DMS114 treated with DMSO at 0.1 percent for 48 hours (cell line): ENCODE data around the gene ERVMER34-1.

Experiments
- DNase-seq: peaks from one replicate; lab custom pipeline; 2025; ENCODE audit not compliant: unreplicated experiment; lab: John Stamatoyannopoulos, UW

ERVMER34-1 gene, protein sequence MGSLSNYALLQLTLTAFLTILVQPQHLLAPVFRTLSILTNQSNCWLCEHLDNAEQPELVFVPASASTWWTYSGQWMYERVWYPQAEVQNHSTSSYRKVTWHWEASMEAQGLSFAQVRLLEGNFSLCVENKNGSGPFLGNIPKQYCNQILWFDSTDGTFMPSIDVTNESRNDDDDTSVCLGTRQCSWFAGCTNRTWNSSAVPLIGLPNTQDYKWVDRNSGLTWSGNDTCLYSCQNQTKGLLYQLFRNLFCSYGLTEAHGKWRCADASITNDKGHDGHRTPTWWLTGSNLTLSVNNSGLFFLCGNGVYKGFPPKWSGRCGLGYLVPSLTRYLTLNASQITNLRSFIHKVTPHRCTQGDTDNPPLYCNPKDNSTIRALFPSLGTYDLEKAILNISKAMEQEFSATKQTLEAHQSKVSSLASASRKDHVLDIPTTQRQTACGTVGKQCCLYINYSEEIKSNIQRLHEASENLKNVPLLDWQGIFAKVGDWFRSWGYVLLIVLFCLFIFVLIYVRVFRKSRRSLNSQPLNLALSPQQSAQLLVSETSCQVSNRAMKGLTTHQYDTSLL

GRCh38 chr4:52750819-52751486, at the start of gene ERVMER34-1:
ERVMER34-1 (minus strand) TSS chr4:52751425; CDS start chr4:52745520, 5,905 bp downstream.
- DNase-seq, result no peak

DNA sequence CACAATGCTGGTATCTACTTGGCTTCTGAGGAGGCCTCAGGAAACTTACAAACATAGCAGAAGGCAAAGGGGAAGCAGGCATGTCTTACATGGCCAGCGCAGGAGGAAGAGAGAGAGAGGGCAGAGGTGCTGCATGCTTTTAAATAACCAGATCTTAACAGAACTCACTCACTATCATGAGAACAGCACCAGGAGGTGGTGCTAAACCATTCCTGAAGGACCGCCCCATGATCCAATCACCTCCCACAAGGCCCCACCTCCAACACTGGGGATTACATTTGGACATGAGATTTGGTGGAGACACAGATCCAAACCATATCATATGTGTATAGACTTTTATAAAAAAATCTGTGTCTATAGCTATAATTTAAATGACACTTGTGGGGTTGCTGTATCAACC, 48.6 kb upstream of the ERVMER34-1 start:
- no peak for DNase-seq

- DNase-seq, result no peak
Observed at GRCh38 chr4:52795533-52795932, 44.3 kb upstream of the ERVMER34-1 start.

- no peak for DNase-seq
Observed at GRCh38 chr4:52791936-52792335, 40.7 kb upstream of the ERVMER34-1 start.

GRCh38 chr4:52789774-52790173, 38.5 kb upstream of the ERVMER34-1 start:
- DNase-seq, result no peak

GRCh38 chr4:52788806-52789205, 37.6 kb upstream of the ERVMER34-1 start:
- no peak for DNase-seq

- no peak for DNase-seq
Observed at GRCh38 chr4:52783069-52783468, 31.8 kb upstream of the ERVMER34-1 start.

- no peak for DNase-seq
Observed at GRCh38 chr4:52780617-52781354, 29.6 kb upstream of the ERVMER34-1 start.

GRCh38 chr4:52780206-52780605, 29.0 kb upstream of the ERVMER34-1 start:
- no peak for DNase-seq

- no peak for DNase-seq
Observed at GRCh38 chr4:52760256-52760655, 9.0 kb upstream of the ERVMER34-1 start.

DNA sequence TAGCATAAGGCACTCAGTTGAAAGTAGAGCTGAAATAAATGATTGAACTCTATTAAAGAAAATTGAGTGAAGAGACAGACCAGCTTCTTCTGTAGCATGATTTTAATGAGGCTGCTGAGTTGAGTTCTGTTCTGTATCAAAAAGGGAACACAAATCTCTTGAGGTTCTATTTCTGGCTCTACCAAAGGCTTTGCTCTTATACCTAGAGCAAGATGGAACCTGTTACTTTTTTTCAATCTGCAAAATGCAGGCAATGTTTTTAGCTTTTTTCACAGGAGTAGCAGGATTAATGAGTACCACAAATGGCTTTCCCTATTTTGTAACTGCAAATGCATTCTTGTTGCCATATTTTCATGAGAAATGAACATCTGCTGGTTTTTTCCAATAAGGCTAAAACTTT, 4.2 kb upstream of the ERVMER34-1 start:
- DNase-seq, result no peak

GRCh38 chr4:52752936-52753335, 1.7 kb upstream of the ERVMER34-1 start:
- DNase-seq, result no peak

- DNase-seq, result peak; percentile 5
Observed at GRCh38 chr4:52751487-52751911, 274 bp upstream of the ERVMER34-1 start.

DNA sequence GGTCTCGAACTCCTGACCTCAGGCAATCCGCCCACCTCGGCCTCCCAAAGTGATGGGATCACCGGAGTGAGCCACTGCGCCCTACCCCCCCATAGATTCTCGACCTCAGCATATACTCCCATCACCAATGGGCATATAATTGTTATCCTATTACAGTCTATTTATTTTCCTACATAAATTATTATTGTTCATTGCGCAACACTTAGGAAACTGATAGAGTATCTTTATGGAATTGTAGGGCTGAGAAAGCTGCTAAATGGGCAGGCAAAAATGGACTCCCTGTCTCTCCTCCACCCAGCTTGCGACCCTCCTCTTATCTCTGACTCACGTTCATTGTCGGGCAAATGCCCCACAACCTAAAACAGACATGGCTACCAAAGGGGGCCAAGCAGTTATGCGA, 1.0 kb downstream of the ERVMER34-1 start:
- no peak for DNase-seq

DNA sequence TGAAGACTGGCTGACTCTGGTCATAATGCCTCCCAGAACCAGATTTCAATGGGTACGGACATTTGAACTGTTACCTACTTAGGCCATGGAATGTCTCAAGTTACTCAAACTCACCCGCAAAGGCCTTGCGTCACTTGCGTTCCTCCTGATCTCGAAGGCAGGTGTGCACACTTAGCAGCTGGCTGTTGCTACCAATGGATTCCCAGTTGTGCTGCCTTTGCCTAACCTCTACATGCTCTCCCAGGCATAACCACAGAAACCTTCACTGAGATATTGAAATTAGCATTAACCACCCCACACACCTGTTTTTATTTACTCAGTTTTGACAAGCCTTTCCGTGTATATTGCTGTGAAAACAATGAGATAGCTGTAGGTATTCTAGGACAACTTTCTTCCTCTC, 2.8 kb downstream of the ERVMER34-1 start:
- no peak for DNase-seq

DNA sequence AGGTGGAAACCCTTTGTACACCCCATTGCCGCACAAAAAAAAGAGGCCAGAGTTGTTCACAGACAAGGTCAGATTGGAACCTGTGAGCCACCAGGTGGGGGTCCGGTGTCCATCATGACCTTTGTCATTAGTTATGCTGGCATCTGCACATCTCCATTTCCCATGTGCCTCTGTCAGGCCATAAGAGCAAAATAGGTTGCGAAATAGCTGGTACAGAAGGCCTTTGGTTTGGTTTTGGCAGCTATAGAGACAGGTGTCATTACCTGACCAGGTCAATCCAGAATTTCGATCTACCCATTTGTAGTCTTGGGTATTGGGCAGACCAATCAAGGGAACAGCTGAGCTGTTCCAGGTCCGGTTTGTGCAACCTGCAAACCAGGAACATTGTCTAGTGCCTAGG, 6.6 kb downstream of the ERVMER34-1 start:
- DNase-seq, result no peak

GRCh38 chr4:52743444-52744019, 7.7 kb downstream of the ERVMER34-1 start:
- DNase-seq, result no peak

- no peak for DNase-seq
Observed at GRCh38 chr4:52729586-52729985, 21.6 kb downstream of the ERVMER34-1 start.

DNA sequence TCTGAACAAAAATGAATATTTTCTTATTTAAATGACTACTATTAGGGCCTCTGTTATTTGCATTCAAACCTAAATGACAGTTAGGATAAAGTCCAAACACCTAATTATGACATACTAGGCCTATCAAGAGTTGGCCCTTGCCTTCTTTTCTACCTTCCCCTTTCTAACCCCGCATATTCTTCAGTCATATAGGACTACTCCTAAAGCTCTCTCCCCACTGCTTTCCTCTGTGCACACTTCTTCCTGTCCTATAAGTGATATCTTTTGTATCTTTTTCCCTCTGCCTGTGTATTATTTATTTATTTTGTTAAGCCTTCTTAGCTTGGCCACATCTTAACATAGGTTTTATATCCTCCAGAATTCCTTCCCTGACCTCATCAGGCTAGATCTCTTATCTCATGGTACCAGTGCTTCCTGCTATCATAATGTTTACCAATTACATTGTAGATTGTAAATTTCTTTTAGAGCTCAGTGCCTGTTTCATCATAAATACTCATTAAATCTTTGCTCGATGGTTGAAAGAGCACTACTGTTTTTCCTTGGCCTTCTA, 22.5 kb downstream of the ERVMER34-1 start:
- DNase-seq, result no peak

DNA sequence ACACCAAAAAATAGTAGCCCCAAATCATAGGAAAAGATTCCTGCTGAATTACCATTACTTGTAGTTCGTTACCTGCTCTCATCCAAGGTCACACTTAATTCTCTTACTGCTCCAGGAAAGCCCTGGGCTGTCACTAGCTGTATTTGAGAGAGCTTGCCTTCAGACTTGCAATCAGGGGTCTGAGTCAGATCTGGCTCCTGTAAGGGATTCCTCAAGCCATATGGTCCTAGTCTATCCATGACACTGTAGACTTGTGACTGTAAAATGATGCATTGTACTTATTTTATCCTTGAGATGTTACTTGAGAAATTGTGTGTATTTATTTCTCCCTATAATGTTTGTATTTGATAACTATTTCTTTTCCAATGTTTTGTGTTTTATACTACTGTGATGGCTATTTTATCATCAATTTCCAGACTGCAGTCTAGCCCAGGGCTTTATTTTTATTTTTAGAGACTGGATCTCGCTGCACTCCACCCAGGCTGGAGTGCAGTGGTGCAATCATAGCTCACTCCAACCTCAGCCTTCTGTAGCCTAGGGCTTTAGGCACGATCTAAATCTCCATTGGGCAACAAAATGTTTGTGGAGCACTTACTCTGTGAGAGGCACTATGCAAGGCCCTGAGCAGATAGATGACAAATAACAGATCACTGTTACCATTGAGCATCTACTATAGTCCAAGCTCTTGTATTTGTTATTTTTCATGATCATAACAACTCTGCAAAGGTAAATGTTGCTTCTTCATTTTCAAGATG, 24.2 kb downstream of the ERVMER34-1 start:
- no peak for DNase-seq
